ENCODE results near the gene TENT5C.

Gene TENT5C

GRCh38 chr1:117636637-117637425 is 31.0 kb downstream of the TENT5C start:
- DNase-seq = no peak

DNA sequence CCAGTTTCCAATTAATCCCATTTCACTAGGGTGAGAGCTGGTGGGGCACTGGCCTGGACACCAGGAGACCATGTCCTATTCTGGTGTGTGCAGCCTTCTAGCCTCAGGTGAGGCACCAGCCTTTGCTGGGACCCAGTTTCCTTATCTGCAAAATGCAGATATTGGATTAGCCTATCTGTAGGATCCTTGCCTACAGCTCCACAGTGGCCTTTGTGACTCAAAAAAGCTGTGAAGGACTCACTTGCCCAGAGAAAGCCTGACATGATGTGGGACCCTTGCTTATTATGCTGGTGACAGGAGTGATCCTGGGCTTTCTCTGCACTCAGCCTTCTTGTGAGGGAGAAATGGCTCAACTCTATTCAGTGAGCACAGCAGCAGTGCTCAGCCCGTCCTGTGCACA is 32.3 kb downstream of the TENT5C start:
- no peak for DNase-seq

DNA sequence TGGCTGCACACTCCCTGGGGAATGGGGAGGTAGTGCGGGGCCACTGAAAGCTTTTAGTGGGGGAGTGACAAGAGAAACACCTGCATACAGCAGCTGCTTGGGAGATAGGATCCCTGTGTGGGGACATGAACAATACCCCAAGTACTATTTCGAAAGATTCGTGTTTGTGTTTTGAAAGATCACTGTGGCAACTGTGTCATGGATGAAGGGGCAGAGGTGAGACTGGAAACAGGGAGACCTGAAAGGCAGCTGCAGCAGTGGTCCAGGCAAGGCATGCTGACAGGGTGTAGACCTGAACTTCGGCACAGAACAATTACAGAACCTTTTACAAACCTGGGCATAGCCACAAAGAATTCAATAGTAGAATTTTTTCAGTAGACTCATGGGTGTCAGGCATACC is 32.9 kb downstream of the TENT5C start:
- DNase-seq = no peak

DNA sequence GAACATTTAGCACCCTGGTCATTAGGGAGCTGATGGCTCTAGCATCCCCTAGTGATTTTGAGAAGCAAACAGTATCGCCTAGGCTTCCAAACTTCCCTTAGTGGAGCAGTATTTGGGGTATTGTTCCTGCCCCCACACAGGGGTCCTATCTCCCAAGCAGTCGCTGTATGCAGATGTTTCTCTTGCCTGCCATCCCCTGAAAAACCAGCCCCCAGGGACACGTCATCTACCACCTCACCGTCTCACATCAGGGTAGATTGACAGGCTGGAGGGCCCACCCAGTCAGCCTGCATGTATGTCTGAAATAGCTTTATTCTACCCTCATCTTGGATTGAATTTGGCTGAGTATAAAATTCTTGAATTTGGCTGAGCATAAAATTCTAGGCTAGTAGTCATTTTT is 33.9 kb downstream of the TENT5C start:
- DNase-seq = no peak

GRCh38 chr1:117641536-117641935 is 35.7 kb downstream of the TENT5C start:
- DNase-seq = no peak

GRCh38 chr1:117642963-117643362 is 37.1 kb downstream of the TENT5C start:
- no peak for DNase-seq

DNA sequence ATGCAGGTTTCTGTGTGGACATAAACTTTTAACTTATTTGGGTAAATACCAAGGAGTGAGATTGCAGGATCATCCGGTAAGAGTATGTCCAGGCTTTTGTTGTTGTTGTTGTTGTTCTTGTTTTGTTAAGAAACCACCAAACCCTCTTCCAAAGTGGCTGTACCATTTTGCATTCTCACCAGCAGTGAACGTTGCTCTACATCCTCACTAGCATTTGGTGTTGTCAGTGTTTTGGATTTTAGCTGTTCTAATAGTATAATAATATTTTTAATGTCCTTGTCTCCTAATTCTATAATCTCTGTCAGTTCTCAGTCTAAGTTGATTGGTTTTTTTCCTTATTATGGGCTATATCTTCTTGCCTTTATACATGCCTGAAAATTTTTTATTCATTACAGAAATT is 37.8 kb downstream of the TENT5C start:
- no peak for DNase-seq

- no peak for DNase-seq
Measured at GRCh38 chr1:117644696-117645311, 39.0 kb downstream of the TENT5C start.

DNA sequence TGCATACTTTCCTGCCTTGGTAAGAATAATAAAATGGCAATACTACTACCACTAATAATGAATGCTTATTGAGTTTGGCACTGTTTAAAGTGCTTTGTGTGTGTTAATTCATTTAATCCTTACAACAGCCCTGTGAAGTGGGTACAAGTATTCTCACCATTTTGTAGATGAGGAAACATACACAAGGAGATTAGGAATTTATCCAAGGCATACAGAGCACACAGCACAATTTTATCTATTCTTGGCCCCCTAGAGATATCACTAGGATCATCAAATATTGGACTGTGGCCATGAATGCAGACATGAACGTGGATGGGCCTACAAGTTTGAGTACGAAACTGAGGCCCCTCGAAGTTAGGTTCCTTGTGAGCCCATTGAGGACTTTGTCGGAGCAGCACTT is 39.5 kb downstream of the TENT5C start:
- no peak for DNase-seq

GRCh38 chr1:117646007-117646811 is 40.4 kb downstream of the TENT5C start:
- DNase-seq = no peak

- no peak for DNase-seq
Measured at GRCh38 chr1:117646956-117647355, 41.1 kb downstream of the TENT5C start.

DNA sequence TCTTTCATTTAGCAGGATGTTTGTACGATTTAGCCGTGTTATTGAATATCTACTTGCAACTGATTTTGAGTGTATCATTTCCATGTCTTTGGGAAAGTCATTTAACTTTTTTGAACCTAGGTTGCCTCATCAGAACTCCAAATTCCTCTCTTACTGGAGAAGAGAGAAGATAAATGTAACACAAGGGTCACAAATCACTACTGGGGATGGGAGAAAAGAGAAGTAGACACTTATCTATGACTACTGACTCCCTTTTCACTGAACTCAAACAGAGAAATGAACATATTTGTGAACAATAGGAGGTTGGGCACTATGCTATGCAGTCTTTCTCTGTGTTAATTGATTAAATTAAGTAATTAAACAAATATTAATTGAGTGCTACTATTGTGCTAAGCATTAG is 42.2 kb downstream of the TENT5C start:
- no peak for DNase-seq

GRCh38 chr1:117650840-117651568 is 45.2 kb downstream of the TENT5C start:
- DNase-seq = no peak

DNA sequence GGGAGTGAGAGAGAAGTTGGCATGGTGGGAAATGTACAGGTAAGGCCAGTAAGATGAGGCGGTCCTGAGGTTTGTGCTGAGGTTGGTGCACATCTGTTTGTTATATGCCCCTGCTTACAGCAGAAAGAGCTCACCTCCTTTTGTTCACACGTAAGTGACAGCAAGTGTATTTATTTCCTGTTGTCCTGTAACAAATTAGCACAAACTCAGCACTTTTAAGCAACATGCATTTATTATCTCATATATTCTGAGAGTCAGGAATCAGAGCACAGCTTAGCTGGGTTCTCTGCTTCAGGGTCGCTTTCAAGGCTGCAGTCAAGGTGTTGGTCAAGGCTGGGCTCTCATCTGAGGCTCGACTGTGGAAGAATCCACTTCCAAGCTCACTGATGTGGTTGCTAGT is 45.8 kb downstream of the TENT5C start:
- no peak for DNase-seq

- no peak for DNase-seq
Measured at GRCh38 chr1:117652421-117652820, 46.6 kb downstream of the TENT5C start.

- no peak for DNase-seq
Measured at GRCh38 chr1:117653195-117653594, 47.3 kb downstream of the TENT5C start.

- DNase-seq = no peak
Measured at GRCh38 chr1:117653732-117654492, 48.1 kb downstream of the TENT5C start.

DNA sequence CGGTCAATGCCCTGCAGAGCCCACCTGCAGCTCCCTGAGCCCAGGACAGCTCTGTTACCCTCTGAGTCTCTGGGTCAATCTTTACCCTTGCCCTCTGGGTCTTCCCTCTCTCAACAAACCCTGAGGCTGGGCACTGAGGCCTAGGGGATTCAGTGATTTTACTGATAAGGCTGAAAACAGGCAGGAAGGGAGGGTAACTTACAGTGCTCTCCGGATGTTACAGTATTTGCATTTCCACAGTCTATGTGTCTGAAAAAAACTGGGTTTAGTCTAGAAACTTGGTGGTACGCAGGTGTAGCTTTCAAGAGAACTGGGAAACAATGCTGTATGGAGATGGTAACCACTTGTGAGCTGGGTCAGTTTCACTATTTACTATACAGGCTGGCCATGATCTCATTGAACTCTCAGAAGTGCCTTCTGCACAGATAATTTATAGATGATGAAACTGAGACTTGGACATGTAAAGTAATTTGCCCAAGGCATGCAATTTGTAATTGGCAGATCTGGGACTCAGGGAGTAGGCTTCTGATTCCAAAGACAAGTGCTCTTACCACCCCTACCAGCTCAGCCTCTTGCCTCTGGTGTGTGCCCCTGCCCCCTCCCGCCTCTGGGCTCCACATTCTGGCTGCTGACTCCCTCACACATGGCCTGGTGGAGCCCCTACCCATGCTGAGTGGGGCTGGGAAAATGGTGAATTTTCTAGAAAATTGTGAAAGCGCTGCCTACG is 48.8 kb downstream of the TENT5C start:
- DNase-seq = no peak

DNA sequence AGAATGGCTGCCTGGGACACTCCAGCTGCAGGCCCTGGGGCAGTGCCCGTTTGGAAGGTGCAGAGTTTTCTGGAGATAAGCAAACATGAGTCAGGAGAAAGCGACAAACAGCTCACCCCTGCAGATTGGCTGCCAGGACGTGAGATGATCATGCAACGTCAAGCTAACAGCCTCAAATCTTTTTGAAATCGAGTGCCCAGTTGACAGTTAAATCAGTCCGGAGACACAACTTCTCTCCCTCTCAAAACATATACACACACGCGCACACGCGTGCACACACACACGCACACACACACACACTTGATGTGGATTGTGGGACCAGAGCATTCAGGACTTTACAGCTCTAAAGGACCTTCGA is 49.4 kb downstream of the TENT5C start:
- DNase-seq = no peak

DNA sequence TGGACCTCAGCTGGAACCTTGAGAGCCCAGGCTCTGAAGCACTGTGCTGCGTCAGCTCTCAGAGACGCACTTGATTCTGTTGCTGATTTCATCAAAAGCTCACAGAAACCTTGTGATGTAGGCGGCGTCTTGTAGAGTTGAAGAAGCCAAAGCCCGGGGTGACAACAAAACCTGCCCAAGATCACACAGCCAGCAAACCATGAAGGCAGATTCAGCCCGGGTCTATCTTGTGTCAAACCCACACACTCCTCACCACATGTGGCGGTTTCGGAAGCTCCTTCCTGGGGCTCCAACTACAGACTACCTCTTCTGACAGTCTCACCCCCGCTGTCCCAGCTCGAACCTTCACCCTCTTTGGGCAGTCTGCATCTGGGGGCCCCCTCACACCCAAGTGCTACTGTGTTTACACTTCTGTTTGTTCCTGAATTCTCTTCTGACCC is 50.4 kb downstream of the TENT5C start:
- peak; percentile 59 to 66 for DNase-seq

DNA sequence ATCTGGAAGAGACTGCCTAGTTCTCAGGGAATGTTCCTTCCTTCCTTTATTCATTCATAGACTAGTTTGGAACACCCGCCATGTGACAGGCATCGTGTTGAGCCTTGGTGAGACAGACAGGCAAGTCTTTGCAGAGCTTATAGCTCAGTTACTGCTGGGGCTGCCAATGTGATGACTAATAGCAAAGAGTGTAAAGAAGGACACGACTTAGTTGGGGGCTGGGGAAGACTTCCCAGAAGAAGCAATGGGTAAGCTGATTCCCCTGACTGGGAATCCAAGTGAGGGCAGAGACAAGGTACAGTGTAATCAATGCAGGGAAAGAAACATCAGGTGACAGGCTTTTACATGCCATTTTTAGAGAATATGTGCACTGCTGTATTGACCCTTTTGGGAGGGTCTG is 51.2 kb downstream of the TENT5C start:
- DNase-seq = no peak
